Pons (tissue), 1 donor: ENCODE data around the gene SLF2.
"Not testable (repeated sequence)": the region's sequence is repeated elsewhere in the genome, so short reads cannot be mapped to it uniquely, and the experiment has no call there.

Experiments used
- DNase-seq: peaks from one replicate; pipeline ENCODE4 v3.0.0-alpha.2; 2016; ENCODE audit warnings: low spot score

Gene SLF2

DNA sequence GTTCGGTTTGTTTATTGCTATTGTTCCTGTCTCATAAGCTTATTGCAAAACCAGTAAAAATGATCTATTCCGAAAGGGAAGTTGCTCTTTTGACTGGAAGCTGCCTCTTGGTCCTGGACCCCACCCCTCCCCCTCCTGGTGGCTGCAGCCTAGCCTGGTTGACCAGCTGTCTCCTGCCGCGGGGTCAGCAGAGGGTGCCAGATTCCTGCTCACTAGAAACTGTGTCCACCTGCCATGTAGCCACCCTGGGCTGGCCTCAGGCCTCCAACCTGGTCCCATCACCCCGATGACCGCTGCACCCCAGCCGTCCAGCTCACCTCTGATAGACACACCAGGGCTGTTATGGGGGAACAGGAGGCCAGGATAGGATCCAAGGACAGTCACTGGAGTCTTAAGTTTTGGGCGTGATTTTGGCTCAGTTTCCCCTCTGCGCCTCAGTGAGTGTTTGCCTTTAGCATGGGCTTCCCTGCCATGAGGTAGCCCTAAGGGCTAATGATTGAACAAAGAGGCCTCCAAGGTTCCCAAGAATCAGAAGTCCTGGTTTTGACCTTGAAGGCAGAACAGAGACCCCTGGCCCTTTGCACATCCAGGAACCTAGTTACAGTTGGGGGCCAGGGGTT lies 32.9 kb upstream of the SLF2 start:
- no peak for DNase-seq

DNA sequence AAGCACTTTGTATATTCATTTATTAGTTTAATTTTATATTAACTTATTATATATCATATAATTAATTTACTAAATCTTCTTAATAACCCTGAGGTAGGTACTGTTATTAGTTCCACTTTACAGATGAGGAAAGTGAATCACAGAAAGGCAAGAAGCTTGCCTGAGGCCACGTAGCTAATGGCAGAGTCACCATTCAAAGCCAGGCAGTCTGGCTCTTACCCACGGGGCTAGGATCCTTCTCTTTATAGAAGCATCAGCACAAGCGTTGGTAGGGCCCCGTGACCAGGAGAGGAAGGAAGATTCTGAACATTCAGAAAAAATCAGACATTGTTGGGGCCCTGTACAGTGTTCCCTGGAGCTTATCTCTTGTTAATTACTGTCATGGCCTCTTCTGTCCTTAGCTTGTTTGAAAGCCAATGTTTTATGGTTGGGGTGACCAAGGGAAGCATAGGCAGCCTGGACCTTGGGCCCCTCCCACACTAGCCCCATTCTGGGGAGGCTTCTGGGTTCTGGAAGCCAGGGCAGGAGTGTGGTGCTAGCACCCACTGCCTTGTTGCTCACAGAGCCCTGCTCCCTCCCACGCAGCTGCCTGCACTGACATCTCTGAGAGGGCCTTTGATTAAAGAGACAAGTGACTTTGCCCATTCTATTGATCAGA lies 31.1 kb upstream of the SLF2 start:
- DNase-seq, result no peak

DNA sequence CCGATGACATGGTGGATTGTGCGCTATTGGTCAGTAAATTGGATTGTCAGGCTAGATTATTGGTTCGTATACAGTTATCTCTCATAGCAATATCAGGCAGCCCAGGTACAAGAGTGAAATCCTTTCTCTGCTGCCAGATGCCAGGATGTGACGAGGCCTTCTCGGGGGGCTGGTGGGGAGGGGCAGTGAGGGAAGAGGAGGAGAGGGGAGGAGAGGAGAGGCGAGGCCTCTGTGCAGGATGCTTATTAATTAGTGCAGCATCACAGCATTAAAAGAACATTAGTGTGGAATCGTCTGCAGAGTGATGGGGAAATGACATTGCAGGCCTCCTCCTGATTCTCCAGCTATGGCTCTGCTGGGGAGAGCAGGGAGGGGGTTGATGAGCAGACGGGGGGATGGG lies 30.5 kb upstream of the SLF2 start:
- DNase-seq, result no peak

- no peak for DNase-seq
Measured at GRCh38 chr10:100882671-100883311, 30.0 kb upstream of the SLF2 start.

- no peak for DNase-seq
Measured at GRCh38 chr10:100883312-100883821, 29.4 kb upstream of the SLF2 start.

DNA sequence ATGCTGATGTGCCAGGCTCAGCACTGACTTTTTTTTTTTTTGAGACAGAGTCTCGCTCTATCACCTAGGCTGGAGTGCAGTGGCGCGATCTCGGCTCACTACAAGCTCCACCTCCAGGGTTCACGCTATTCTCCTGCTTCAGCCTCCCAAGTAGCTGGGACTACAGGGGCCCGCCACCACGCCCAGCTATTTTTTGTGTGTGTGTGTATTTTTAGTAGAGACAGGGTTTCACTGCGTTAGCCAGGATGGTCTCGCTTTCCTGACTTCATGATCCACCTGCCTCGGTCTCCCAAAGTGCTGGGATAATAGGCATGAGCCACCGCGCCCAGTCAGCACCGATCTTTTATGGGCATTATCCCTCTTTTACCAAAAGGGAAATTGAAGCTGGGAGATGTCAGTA lies 27.2 kb upstream of the SLF2 start:
- DNase-seq, result not testable (repeated sequence)

DNA sequence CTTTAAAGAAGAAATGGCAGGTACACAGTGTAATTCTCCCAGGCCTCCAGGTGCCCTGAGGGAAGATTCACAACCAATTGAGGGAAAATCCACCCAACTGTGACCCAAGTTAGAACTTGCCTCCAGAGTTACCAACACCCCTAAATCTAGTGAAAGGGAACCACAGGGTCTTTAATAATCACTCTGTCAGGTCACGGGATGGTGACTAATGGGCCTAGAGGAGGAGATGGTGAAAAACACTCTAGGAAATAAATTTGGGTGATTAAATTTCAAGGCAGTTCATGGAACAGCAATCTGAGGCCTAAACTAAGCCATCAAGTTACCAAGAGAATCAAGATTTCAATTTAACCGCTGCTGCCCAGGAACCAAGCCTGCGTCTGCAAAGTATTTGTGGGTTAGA lies 26.7 kb upstream of the SLF2 start:
- no peak for DNase-seq

DNA sequence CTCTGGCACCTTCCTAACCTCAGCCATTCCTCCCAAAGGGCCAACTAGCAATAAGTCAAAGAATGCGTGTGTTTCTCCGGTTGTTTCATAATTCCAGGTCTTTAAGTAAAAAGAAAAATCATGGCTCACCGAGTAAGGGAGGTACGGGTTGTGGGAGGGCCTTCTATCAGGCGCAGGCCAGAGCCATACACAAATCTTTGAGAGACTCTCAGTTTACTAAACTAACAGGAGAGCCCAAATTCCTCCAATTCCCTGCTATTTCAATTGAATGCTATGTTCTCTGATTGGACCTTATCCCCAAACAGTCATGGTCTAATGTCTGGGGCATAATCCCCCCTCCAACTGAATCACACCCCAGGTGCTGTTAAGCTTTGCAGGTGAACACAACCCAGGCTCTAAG lies 26.2 kb upstream of the SLF2 start:
- DNase-seq, result no peak

- no peak for DNase-seq
Measured at GRCh38 chr10:100886963-100887362, 25.8 kb upstream of the SLF2 start.

DNA sequence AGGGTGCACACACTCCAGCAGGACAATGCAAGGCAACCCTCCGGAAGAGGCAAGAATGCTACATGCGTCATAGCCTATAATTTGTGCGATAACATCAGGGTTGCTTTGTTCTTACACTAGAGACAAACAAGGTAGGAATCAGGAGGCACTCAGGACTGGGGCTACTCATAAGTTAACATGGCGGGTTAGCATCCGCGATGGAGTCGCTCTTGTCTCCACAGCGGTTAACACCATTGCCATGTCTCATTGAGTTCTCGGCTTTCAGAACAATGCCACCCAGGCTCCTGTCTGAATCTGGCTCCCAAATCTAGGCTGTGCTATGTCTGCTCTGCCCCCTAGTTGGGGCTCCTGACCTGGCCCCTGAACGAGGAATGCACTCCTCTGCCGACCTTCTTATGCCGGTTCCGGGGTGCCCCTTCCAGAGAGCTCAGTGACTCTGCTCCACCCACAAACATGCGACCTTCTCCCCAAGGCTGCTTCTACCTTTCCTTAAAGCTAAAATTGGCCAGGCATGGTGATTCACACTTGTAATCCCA lies 24.9 kb upstream of the SLF2 start:
- DNase-seq, result no peak

- DNase-seq, result no peak
Measured at GRCh38 chr10:100888957-100889356, 23.8 kb upstream of the SLF2 start.

DNA sequence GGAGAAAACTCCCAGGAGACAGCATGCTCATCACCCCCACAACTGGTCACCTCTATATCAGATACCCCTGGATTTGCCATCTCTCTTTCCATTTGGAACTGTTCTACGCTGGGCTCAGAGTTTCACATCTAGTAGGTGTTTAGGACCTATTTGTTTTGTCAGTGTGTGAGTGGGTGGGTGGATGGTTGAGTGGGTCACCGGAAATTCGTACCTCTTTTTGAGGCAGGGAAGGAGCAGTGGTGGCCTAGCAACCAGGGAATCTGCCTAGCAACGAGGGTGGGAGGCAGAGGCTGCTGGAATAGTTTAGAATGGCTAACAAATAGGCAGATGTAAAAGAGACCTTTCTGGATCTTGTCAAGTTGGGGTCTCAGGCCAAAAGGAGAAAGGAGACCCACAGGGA lies 23.2 kb upstream of the SLF2 start:
- DNase-seq, result no peak

GRCh38 chr10:100890141-100890672 lies 22.6 kb upstream of the SLF2 start:
- no peak for DNase-seq

- DNase-seq, result no peak
Measured at GRCh38 chr10:100890673-100891317, 22.0 kb upstream of the SLF2 start.

- DNase-seq, result no peak
Measured at GRCh38 chr10:100894033-100894432, 18.7 kb upstream of the SLF2 start.

- DNase-seq, result no peak
Measured at GRCh38 chr10:100894589-100895294, 18.0 kb upstream of the SLF2 start.

- no peak for DNase-seq
Measured at GRCh38 chr10:100895346-100895745, 17.4 kb upstream of the SLF2 start.

DNA sequence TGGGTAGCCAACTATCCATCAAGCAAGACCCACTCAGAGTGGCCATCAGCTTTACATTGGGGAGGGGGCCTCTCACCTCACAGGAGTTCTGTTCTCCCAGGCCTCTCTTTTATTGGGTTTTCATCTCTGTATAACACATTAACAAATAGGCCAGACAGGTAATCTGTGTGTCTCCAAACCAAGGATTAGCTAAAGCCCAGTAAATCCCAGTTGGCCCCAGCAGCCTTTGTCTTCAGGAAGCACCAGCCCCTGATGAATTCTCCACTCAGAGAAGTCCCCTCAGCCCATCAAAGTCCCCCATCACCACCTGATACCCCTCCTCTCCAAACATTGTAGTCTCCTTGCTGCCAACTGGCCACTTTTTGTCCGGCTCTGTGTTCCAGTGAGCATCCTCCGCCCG lies 16.9 kb upstream of the SLF2 start:
- DNase-seq, result no peak

GRCh38 chr10:100896876-100897461 lies 15.8 kb upstream of the SLF2 start:
- no peak for DNase-seq

- no peak for DNase-seq
Measured at GRCh38 chr10:100897976-100898375, 14.8 kb upstream of the SLF2 start.

- DNase-seq, result no peak
Measured at GRCh38 chr10:100899171-100899570, 13.6 kb upstream of the SLF2 start.
